Psoas muscle (tissue), 8 donors: ENCODE data around the gene AKT2. TPM values are rescaled to one million over a fixed set of nuclear protein-coding genes. Genes with fewer than 3 reads are reported as not detected.

Experiments
- ATAC-seq, 4 donors: fragments of 200-7000 bp; cut with Tn5 transposase; one replicate each; pipeline ENCODE4 v1.9.1; 2020; ENCODE audit warnings: moderate library complexity in 3 of 4, mild to moderate bottlenecking in 2 of 4
- DNase-seq, 2 donors: peaks; one replicate each; pipeline ENCODE4 v3.0.0-alpha.2; 2020
- H3K27ac ChIP-seq: fragments of 200-600 bp; one replicate; pipeline ENCODE4 v1.8.0; 2022
- H3K27me3 ChIP-seq, 3 donors: fragments of 200-600 bp in 1 of 3; one replicate each; pipeline versions ENCODE4 v1.6.1 to v1.8.0; 2013 to 2022; ENCODE audit warnings: low read length in 2 of 3, mild to moderate bottlenecking in 2 of 3, moderate library complexity in 1 of 3; ENCODE audit not compliant: insufficient read depth in 3 of 3
- H3K36me3 ChIP-seq, 2 donors: fragments of 200-600 bp in 1 of 2; one replicate each; pipeline versions ENCODE4 v1.6.1 to v1.8.0; 2013 to 2022; ENCODE audit warnings: low read depth in 1 of 2, mild to moderate bottlenecking in 1 of 2, moderate library complexity in 1 of 2; ENCODE audit not compliant: insufficient read depth in 1 of 2
- H3K4me1 ChIP-seq: fragments of 200-600 bp; one replicate; pipeline ENCODE4 v1.8.0; 2022
- H3K4me3 ChIP-seq: fragments of 200-600 bp; one replicate; pipeline ENCODE4 v1.8.0; 2022; ENCODE audit warnings: mild to moderate bottlenecking
- H3K9me3 ChIP-seq: fragments of 200-600 bp; one replicate; pipeline ENCODE4 v1.8.0; 2022
- CTCF ChIP-seq: fragments of 200-600 bp; IDR thresholded peaks from one replicate; pipeline ENCODE4 v1.8.0; 2022; ENCODE audit warnings: antibody characterized with exemption
- WGBS, 3 donors: extraction: QIAGEN DNeasy Blood & Tissue Kit; methylation state at CpG; one replicate each; pipeline versions ENCODE4 v1.1.6 to v1.1.7; 2013; 5-methylcytosine and 5-hydroxymethylcytosine counted together
- intact Hi-C, 2 donors: fragments of 100-400 bp; cut with DNase I; formaldehyde crosslinking; loops; one replicate each; pipeline versions ENCODE4 v1.11.0 to v1.14.2; 2022
- polyA plus RNA-seq, 3 donors: library from polyadenylated mRNA; stranded (reverse); fragments of 200-250 nt; gene quantifications; one replicate each; pipeline ENCODE4 v1.2.3, GENCODE V29; 2013
- total RNA-seq, 4 donors: library from RNA; stranded (reverse); fragmentation: NEBNext Ultra II Directional in 2 of 4; extraction: Animal tissue kit (Norgen Biotek cat#: 25700) in 2 of 4; gene quantifications; one replicate each; pipeline versions ENCODE4 v1.2.1 to v1.2.4, GENCODE V29; 2021 to 2023
- donor health status: healthy with polysubstance abuse.
- donor health status: DM: no; HTN: no; CAD: no; lungs with moderate emphysema.
- donor health status: Bipolar disorder and iron deficiency.
- donor health status: healthy.
- donor health status: DM: yes; HTN: yes; CAD: no.
- donor health status: DM: no; HTN: no; CAD: no.
- donor health status: DM: no; HTN: no; CAD: no.
- donor health status: DM: yes; HTN: yes; CAD: no.

AKT2 gene
- total and polyA plus RNA-seq, 7 donors, result 81.8 to 194 (median 139) TPM

GRCh38 chr19:40323705-40324104 lies 38.6 kb upstream of the AKT2 start:
- Histone ChIP-seq H3K9me3 (no peaks in the 10 kb centered on the region), H3K4me1 (no peaks in the 10 kb centered on the region), H3K4me3 (no peak overlapping the region), H3K36me3 (peaks cover 9 to 97% of the 10 kb centered on the region in 2 donors), H3K27ac (no peak overlapping the region), H3K27me3 (no peaks in the 10 kb centered on the region)
- TF ChIP-seq CTCF, result no peak
- no peak for ATAC-seq
- intact Hi-C loops, result no loop called here
- WGBS, 3 donors, result 88 to 93% (median 91%) methylated on average over 13 of the region's 13 CpGs
- DNase-seq, result no peak

- Histone ChIP-seq H3K27ac (no peak overlapping the region), H3K9me3 (no peaks in the 10 kb centered on the region), H3K4me1 (no peaks in the 10 kb centered on the region), H3K27me3 (no peaks in the 10 kb centered on the region), H3K4me3 (no peak overlapping the region), H3K36me3 (peaks cover 9 to 93% of the 10 kb centered on the region in 2 donors)
- peak in 1 of 4 donors; percentile 16 for ATAC-seq
- DNase-seq, result no peak
- TF ChIP-seq CTCF, result no peak
- intact Hi-C loops, result no loop called here
- WGBS, 3 donors, result 86 to 94% (median 94%) methylated on average over 15 of the region's 15 CpGs
These were observed 37.9 kb upstream of the AKT2 start for GRCh38 chr19:40322951-40323615.

- no peak for DNase-seq
These were observed 37.1 kb upstream of the AKT2 start for GRCh38 chr19:40322271-40322610.

GRCh38 chr19:40321566-40322270 lies 36.6 kb upstream of the AKT2 start:
- no peak for DNase-seq
- intact Hi-C loops, result no loop called here
- no peaks in the 10 kb centered on the region for H3K9me3 ChIP-seq
- WGBS, 3 donors, result 93 to 95% (median 93%) methylated on average over 26 to 27 of the region's 27 CpGs
- ATAC-seq, result no peak
- no peak overlapping the region for H3K4me3 ChIP-seq
- H3K36me3 ChIP-seq, result peaks cover 3 to 80% of the 10 kb centered on the region in 2 donors
- H3K27me3 ChIP-seq, result no peaks in the 10 kb centered on the region
- no peak overlapping the region for H3K27ac ChIP-seq
- TF ChIP-seq CTCF, result no peak
- no peaks in the 10 kb centered on the region for H3K4me1 ChIP-seq

More at GRCh38 chr19:40322271-40322610, 37.1 kb upstream of the AKT2 start:
- ATAC-seq, result no peak
- H3K36me3 ChIP-seq, result peaks cover 3 to 86% of the 10 kb centered on the region in 2 donors
- no peak for TF ChIP-seq CTCF
- H3K4me1 ChIP-seq, result no peaks in the 10 kb centered on the region
- WGBS, 3 donors, result 91 to 95% (median 93%) methylated on average over 7 of the region's 7 CpGs
- no peak overlapping the region for H3K4me3 ChIP-seq
- H3K27ac ChIP-seq, result no peak overlapping the region
- H3K27me3 ChIP-seq, result no peaks in the 10 kb centered on the region
- intact Hi-C loops, result no loop called here
- no peaks in the 10 kb centered on the region for H3K9me3 ChIP-seq
